ENCODE measurements around the gene GTSF1L.

The GTSF1L gene

DNA sequence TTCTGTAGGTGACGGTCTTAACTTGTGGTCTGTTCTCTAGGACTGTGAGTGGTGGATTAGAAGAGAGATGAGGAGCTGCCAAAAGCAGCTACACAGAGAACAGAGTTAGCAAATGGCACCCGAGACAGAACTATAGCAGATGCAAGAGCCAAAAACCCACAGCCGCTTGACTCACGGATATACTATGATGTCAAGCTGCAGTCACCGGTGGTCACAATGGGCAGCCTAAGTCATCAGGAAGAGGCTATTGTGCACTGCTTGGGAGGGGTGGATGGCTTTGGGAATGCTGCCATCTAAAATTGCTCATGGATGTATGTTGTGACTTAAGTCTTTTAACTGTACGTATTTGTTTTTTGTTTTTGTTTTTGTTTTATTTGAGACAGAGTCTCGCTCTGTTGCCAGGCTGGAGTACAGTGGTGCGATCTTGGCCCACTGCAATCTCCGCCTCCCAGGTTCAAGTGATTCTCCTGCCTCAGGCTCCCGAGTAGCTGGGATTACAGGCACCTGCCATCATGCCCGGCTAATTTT is at the start of gene GTSF1L:
Gene GTSF1L (minus strand): TSS at position 192 of the 528 bp plus-strand sequence. CDS start 308 bp downstream, outside the sequence.
- Mint-ChIP-seq H3K4me1 (no peaks in the 10 kb centered on the region), H3K27me3 (ENCODE audit: low read depth, poor library complexity) (peaks cover 10% of the 10 kb centered on the region), H3K9me3 (no peaks in the 10 kb centered on the region), H3K4me3 (no peak within 1 kb of the TSS), H3K36me3 (ENCODE audit: low read depth) (no peaks in the 10 kb centered on the region), H3K27ac (no peak within 1 kb of the TSS)
- DNase-seq = no peak
- TF ChIP-seq, protein P1, sequence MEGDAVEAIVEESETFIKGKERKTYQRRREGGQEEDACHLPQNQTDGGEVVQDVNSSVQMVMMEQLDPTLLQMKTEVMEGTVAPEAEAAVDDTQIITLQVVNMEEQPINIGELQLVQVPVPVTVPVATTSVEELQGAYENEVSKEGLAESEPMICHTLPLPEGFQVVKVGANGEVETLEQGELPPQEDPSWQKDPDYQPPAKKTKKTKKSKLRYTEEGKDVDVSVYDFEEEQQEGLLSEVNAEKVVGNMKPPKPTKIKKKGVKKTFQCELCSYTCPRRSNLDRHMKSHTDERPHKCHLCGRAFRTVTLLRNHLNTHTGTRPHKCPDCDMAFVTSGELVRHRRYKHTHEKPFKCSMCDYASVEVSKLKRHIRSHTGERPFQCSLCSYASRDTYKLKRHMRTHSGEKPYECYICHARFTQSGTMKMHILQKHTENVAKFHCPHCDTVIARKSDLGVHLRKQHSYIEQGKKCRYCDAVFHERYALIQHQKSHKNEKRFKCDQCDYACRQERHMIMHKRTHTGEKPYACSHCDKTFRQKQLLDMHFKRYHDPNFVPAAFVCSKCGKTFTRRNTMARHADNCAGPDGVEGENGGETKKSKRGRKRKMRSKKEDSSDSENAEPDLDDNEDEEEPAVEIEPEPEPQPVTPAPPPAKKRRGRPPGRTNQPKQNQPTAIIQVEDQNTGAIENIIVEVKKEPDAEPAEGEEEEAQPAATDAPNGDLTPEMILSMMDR (IDR thresholded peaks at IDR 0.05) = no peak

DNA sequence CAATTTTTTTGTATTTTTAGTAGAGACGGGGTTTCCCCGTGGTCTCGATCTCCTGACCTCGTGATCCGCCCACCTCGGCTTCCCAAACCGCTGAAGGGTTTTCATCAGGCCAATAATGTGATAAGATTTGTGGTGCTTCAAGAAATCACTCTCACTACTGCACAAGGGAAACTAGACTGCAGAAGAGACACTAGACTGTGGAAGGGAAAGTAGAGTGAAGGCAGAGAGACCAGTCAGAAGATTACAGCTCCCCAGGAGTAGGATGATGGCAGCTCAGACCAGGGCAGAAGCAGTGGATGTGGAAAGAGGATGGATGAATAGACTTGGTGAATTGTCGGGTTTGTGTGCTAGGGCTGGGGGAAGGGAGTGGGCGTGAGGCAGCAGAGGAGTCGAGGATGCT is 48.0 kb upstream of the GTSF1L start:
- Mint-ChIP-seq H3K4me1 (no peaks in the 10 kb centered on the region), H3K27me3 (ENCODE audit: low read depth, poor library complexity) (peaks cover 34% of the 10 kb centered on the region), H3K36me3 (ENCODE audit: low read depth) (no peaks in the 10 kb centered on the region), H3K27ac (no peak overlapping the region), H3K9me3 (peaks cover 34% of the 10 kb centered on the region), H3K4me3 (no peak overlapping the region)
- TF ChIP-seq, protein P1 (IDR thresholded peaks at IDR 0.05) = no peak
- DNase-seq = no peak

DNA sequence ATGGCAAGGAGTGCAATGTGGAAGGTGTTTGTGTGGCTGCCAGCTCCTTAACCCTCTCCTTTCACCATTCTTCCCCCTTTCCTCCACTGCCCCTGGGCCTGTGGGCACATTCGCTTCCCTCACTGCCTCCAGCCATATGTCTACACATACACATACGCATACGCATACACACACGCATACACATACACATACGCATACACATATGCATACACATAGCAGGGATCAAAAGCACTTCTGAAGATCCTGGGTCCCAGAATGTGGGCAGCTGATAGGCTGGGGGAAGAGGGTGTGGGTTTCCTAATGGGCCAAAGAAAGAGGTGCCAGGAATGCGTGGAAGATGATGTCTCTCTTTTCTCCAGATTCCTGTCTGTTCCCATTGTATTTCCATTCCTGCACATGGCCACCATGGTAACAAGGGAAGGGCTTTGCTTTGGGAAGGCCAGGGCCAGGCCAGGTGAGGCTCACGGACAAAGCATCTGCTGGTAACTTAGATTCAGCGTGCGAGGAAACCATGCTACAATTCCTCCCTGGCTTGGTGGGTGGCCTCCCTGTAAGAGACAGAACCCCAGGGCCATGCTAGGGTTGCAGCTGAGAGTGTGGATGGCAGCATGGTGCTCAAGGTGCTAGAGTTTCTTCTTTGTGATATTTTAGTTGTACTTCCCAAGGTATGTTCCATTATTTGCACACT is 44.8 kb upstream of the GTSF1L start:
- Mint-ChIP-seq H3K27ac (no peak overlapping the region), H3K4me1 (peaks cover 4% of the 10 kb centered on the region), H3K9me3 (peaks cover 8% of the 10 kb centered on the region), H3K36me3 (ENCODE audit: low read depth) (no peaks in the 10 kb centered on the region), H3K4me3 (no peak overlapping the region), H3K27me3 (ENCODE audit: low read depth, poor library complexity) (peaks cover 45% of the 10 kb centered on the region)
- TF ChIP-seq, protein P1 (IDR thresholded peaks at IDR 0.05) = no peak
- no peak for DNase-seq

DNA sequence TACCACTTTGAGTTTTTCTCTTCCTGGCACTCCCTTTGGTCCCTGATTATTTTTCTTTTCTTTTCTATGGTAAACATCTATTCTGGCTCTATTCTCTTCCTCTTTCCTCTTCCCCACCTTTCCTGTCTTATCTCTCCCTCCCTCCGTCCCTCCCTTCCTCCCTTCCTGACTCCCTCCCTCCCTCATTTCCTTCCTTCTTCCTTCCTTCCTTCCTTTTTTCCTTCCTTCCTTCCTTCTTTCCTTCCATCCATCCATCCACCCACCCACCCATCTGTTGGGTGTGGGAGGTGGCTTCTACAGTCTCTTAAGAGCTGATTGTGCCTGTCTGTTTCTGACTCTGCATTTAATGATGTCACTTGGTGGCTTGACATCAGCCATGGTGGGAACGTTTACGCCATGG is 43.5 kb upstream of the GTSF1L start:
- H3K27me3 Mint-ChIP-seq (ENCODE audit: low read depth, poor library complexity) = peaks cover 47% of the 10 kb centered on the region
- H3K36me3 Mint-ChIP-seq (ENCODE audit: low read depth) = no peaks in the 10 kb centered on the region
- TF ChIP-seq, protein P1 (IDR thresholded peaks at IDR 0.05) = no peak
- no peak overlapping the region for H3K4me3 Mint-ChIP-seq
- no peak for DNase-seq
- no peak overlapping the region for H3K27ac Mint-ChIP-seq
- H3K4me1 Mint-ChIP-seq = peaks cover 9% of the 10 kb centered on the region
- peaks cover 6% of the 10 kb centered on the region for H3K9me3 Mint-ChIP-seq

DNA sequence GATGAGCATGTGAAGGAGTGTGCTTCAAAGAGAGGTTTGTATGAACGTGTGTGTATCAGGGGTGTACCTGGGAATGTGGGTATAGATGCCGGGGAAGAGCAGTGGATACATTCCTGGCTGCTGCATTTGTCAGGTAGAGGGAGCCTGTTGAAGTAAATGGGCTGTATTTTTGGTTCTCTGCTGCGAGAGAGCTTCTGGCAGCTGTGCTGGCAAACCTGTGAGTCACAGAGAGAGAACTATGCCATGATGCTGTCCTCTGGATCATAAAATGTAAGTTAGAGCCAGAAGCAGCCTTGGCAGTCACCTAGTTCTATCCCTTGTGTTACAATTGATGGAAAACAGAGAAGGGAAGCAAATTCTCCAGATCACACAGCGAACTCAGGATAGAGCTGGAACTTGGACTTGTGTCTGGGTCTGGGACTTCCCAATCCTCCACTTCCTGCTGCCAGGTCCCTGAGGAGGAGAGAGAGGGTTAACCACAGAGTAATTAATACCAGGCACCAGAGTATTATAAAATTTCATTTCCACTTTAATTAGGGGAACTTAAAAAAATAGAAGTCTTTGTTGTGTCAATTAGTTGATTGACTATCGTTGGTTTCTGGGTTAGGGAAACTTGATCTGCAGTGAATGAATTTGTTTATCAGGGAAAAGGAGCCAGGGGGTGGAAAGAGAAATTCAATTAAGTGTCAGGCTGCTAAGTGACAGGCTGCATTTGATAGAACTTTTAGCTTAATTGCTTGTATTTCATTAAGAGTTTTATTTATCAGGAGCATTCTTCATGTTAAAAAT is 41.1 kb upstream of the GTSF1L start:
- H3K36me3 Mint-ChIP-seq (ENCODE audit: low read depth) = no peaks in the 10 kb centered on the region
- TF ChIP-seq, protein P1 (IDR thresholded peaks at IDR 0.05) = no peak
- DNase-seq = no peak
- no peak overlapping the region for H3K27ac Mint-ChIP-seq
- H3K4me1 Mint-ChIP-seq = peaks cover 9% of the 10 kb centered on the region
- H3K9me3 Mint-ChIP-seq = peaks cover 6% of the 10 kb centered on the region
- peaks cover 42% of the 10 kb centered on the region for H3K27me3 Mint-ChIP-seq (ENCODE audit: low read depth, poor library complexity)
- H3K4me3 Mint-ChIP-seq = no peak overlapping the region

Data from nephron progenitor cell (in vitro differentiated cells).